Lung microvascular endothelial cell (primary cell): ENCODE measurements around the gene HLF. TPM values are rescaled to one million over a fixed set of nuclear protein-coding genes. Genes with fewer than 3 reads are reported as not detected.

Source experiments
- DNase-seq, 2 donors: peaks; one replicate each; pipeline versions ENCODE4 v3.0.0 to v3.0.0-alpha.2; 2010; ENCODE audit warnings: low read depth in 2 of 2
- total RNA-seq: library from RNA; depleted of rRNA; stranded (reverse); fragments of >200 nt; gene quantifications from 2 replicates; pipeline ENCODE4 v1.2.1, GENCODE V29; 2014

HLF gene
- total RNA-seq, 1 donor from 2014 or later, result not detected

DNA sequence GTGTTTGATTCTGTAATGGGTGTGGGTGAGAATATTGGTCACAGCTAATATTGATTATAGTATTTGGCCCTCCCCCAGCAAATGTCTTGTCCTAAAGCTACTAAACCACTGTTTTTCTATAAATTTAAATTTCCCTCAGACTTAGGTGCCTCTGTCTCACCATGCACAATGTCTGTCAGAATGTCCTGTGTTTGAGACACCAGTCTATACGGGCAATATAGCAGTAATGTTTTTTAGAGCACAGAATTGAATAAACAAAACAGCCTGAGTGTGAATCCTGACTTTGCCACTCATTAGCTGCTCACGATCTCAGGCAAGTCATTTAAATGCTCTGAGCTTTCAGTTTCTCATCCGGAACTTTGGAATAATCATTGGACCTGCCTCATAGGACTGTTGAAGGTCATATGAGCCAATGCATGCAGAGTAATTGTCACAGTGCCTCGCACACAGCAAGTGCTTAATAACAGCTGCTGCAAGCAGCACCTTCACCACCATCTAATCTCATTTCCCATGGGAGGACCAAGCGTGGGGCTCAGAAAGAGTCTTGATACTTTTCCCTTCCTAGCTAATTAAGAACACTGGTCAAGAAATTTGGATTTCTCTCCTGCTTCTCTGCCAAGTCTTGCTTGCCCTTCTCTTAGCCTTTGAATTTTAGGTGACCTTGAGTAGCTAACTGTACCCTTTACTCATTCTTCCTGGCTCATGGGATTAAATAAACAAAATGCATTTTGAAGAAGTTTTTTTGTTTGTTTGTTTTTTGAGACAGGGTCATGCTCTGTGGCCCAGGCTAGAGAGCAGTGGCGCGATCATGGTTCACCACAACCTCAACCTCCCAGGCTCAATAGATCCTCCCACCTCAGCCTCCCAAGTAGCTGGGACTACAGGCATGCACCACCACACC, 9.8 kb downstream of the HLF start:
- DNase-seq, result no peak

DNA sequence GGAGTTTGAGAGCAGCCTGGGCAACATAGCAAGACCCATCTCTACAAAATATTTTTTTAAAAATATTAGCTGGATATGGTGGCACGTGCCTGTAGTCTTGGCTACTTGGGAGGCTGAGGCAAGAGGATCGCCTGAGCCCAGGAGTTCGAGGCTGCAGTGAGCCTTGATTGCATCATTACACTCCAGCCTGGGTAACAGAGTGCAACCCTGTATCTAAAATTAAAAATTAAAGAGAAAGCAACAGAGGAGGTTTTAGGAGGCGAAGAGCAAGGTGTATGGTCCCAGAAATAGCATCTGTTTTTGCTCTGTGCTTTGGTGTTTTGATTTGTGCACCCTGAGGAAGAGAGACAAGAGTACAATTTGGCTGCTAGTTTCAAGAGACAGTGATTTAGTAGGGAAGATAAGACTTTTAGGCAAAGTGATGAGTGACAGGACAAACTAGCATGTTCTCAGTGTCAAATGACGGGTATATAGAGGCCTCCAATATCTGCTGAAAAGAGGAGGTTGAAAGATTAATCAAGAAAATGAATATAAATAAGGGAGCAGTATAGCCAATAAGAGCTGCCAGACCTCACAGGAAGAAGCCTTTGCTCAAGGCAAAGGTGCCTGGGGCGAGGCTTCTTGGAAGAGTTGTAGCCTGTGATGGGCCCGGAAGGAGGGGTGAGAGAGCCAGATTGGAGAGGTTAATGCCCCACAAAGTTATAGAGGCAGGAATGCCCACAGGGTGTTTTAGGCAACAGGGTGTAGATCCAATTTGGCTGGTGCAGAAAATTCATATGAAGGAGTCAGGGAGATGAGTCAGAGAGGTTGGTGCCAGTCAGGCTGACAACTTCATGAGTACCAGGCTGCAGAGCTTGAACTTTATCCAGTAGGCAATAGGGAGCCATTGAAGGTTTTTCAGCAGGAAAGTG, 11.4 kb downstream of the HLF start:
- DNase-seq, result no peak

DNA sequence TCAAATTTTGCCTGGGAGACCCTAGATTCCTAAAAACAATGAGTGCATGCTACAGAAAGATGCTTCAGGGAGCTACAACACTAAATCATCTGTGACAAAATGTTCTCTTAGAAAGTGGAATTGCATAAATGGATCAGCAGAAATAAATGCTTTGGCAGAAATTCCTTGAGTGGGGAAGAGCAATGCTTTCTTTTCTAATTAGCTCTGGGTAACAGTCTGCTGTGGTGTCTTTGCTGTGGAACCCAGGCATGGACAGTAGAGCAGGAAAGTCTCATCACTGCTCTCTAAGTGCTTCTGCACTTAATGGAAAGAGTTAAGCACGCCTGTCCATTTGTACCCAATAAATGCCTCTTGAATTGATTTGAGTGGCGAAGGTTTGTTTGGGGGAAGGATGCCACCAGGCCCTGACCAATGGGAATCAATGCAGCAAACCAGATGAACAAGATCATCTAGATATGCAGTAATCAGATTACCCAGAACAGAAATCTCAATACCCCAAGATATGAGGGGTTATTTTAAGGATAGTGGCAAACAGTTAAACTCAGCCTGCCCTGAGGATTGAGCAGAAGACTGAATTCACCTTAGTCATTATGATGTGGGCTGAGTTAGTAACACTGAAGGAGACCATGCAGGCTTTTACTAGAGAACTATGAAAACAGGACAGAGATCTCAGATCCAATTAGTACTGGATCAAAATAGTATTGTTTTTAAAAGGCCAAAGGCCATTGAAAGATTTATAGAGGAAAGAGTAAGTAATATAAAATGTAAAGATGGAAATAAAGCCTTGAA, 13.6 kb downstream of the HLF start:
- no peak for DNase-seq

DNA sequence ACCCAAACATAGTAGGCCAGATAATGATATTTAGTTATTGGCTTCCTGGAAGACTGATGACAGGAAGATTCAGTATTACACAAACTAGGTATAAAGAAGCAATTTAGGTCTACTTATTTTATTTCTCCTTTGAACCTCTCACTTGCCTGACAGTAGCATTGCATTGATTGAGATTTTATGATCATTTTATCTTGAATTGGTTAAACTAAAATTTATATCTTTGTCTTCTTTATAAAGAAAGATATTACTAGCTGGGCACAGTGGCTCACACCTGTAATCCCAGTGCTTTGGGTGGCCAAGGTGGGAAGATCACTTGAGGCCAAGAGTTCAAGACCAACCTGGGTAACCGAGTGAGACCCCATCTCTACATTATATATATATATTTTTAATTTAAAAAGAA, 14.4 kb downstream of the HLF start:
- DNase-seq, result no peak

DNA sequence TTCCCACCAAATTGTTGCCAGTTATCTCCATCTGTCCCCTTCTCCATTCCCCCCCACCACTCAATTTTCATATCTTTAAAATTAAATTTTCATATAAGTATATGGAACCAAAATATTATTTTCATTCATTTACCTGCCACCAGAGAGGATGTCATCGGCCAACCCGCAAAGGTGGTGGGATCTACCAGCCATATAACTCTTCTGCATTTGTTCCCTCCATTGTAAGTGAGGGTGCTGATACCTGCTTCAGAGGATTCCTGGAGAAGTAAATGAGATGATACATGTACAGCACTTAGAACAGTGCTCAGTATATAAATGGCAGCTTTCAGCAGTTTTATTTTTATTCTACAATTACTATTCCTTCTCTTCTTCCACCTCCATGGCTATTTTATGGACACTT, 15.0 kb downstream of the HLF start:
- no peak for DNase-seq

DNA sequence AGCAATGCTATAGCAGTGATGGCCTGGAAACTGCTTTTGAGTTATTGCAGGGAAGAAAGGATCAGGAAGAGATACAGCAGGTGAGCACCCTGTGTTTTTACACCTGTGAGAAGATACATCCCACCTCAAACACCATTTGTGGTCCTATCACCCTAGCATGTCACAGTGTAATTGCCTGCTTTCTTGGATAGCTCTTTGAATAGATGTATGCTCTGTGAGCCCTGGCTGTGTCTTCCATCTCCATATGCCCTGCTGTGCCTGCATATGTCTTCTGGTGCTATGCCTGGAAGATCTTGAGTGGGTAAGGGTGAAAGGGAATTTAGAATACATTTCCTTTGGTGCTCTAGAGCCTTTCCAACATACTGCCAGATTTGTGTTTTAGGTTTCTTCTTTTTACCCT, 15.5 kb downstream of the HLF start:
- DNase-seq, result no peak

DNA sequence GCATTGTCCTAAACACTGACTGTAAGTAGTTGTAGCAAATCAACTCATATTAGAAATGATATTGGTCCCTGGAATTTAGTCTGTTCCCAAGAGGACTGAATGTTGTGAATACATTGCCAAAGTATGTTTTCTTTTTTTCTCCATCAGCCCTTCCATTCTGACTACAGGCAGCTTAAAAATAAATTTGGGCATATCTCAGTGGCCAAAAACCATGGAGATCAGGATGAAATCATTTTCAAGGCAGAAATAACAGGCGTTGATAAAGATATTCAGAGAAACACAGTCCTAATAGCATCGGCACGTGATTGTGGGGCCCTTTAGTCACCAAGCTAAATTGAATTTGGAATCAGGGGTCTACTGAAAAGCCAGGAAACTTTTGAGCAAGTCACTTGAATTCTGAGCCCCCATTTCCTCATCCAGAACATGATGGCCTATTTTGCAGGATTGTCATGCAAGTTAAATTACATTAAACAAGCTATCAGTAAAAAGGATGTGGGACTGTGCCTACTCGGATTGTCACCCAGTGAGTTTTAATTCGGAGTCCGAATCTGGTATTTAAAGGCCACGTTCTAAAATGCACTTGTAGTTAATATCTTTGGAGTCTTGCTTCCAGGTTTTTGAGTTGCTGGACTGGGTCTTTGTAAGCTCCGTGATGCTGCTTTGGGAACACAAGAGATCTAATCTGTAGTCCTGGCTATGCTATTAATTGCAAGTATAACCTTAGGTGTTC, 17.1 kb downstream of the HLF start:
- no peak for DNase-seq

DNA sequence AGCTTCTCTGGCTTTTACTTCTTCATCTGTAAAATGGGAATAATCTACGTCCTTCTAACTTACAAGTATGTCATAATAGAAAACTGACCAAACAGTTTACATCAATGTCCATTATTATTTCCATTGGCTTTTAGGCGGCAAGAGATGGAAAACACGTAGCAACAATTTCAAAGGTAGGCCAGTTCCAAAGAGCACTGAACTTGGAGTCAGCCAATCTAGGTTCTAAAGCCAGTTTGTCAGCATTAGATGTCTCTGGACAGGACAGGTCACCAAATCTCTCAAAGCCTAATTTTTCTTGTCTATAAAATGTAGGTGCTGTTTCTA, 17.6 kb downstream of the HLF start:
- DNase-seq, result no peak

DNA sequence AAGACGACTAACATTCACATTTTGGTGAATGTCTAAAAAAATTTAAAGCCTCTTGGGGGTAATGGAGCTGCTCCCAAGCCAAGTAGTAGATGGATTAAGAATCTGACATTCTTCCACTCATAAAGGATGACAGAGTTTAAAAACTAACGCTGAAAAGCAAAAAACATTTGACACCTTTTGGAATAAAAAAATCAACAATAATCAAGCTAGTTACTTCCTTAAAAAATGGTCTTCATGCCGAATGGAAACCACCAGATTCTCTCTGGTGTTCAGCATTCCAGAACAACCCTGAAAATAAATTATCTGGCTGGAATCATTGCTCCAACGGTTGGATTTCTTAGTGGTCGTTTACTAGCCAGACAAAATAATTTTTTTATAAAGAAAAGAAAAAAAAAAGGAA, 18.0 kb downstream of the HLF start:
- DNase-seq, result no peak

DNA sequence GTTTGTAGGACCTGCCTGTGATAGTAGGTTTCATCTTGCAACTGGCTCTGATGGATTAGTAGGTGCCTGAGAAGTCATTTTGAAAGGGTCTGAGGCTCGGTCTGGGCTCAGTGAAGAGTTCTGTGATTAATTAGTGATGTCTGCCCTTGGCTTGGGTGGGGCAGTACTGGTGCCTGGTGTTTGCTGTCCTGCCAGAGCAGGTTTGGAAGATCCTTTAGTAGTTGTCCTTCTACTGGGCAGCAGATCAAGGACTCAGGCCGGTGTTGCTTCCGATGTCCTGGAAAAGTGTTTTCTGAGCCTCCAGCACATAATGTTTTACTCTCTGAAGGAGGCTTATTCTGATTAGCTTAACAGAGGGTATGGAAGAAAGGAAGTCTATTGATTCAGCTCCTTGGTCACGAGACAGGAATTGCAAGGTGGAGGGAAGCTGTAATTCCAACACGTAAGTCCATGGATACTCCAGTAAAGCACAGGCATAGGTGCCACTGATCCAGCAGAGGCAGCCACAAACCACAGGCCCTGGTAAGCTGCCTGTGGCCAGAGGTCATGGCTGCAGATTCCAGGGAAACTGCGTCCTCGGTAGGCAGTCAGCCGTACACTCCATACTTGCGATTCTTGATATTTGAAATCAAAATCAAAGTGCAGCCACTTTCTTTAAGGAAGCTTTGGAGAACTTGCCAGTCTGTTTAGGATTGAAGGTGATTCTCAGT, 18.7 kb downstream of the HLF start:
- DNase-seq, result no peak

DNA sequence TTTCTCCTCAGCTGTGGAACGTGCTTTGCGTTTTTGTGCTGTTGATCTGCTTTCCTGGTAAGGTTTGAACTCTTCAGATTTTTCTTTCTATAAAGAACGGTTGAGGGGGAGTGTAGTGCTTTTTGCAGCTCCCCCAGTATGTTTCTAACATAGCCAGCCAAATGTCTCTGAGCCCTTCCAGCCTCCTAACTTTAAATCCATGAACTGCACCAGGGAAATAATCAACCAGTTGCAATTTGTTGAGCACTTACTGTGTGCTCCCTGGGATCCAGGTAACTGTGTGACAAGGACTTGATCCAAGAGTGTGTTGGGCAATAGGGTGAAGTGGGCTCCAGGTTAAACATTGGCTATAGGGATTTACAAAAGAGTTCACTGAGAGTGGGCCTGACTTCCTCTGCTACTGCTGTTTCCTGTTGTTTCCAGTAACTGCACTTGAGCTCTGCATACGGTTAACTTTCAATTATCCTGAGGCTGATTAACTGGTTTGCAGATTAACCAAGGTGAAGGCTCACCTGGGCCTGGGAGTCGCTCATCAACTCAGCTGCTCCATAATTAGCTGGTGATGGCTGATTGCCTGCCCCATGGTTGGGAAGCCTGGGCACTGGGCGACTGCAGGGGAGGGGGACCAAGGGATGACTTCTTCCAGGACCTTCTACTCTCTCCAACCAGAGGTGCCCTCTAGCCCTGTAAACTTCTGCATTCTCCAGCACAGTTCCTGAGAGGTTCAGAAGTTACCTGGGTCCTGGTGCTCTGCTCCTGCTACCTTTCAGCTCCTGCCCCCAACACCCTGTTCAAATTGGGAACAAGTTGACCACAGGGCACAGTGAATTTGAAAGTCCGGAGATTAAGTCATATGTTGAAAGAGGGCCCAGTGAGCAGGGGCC, 19.5 kb downstream of the HLF start:
- DNase-seq, result no peak

DNA sequence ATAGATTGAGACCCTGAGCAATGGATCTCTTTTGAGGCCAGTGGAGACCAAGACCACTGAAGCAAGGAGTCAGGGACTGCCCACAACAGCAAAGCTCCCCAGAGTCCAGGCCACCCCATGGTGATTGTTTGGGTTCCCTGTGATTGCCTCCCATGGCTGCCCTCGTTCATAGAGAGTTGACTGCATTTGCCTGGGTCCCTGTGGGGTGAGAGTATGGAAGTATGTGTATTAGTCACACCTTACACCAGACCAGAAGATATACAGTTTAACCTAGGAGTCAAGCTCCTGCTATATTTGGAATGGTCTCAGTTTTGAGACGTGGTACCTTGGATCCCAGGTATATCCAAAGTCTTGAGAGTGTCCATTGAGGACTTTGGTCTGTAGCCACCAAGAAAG, 20.2 kb downstream of the HLF start:
- DNase-seq, result no peak

DNA sequence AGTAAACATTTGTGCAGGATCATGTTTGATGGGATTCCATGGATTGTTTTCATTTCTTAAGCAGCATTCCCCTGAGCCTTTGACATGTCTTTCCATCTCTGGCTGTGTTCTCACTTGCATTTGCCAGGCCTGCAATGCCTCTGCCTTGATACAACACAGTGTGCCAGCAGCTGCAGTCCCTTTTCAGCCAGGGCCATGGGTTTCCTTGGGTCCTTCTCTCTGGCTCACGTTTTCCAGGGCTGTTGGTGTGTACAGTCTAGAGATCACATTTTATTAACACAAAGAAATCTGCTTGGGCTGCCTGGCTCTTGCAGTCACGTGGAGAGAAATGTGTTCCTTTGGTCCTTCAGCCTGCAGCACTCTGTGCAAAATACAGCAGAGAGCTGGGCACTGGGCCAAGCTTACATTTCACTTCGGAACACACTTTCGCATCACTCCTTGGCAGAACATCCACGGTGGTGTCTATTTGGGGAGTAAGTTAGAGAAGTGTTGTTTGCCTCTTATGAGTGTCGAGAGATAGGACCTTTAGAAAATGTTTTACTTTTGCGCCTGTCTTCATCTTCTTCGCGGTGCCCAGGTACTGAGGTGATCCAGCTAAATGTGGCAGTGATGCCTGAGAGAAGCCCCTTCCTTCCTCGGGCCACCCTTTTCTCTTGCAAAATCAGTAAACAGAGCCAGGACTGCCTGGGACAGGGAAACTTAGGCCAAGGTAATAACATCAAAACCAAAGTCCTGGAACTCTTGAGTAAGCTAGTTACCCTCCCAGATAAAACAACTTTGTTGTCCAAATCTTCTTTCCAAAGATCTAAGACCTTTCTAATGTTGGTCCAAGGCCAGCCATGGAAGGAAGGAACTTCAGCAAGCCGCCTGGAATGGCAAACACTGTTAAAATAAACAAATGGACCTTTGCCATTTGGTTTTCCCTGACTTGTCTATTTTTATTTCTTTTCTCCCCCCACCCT, 20.9 kb downstream of the HLF start:
- peak; percentile 43 to 50 for DNase-seq

DNA sequence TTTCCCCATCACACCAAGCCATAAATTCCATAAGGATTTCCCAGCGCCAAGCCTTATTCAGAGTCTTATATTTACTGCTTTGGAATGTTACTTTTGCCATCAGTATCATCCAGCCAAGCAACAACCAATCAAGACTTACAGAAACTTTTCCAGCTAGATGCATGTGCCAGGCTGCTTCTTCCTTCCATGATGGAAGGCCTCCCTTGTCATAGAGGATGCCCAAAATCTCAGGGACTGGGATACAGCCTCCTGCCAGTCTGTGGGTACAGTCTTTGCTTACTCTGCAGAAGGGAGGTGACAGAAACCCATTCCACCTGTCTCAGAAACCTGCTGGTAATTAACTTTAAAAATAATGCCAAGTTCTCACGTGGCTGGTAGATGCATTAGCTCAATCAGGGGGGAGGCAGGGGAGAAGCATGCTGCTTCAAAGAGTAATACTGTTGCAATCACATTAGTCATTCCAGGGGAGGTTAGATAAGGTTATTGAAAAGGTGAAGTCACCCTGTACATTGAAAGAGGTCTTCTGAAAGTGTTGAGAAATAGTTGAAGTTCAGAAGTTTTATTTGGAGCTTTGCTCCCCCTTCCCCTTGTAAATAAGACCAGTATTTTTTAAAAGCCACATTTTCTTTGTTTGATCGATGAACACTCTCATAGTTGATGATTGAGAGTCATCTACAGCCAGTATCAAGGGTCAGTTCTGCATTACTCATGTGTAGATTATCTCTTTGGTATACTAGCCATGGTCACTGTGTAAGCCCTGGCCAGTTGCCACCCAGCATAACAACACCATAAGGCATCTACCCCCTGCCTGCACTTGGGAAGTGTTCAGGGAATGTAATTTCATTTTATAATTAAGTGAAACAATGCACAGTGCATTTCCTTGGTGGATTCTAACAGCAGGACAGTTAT, 22.2 kb downstream of the HLF start:
- no peak for DNase-seq

DNA sequence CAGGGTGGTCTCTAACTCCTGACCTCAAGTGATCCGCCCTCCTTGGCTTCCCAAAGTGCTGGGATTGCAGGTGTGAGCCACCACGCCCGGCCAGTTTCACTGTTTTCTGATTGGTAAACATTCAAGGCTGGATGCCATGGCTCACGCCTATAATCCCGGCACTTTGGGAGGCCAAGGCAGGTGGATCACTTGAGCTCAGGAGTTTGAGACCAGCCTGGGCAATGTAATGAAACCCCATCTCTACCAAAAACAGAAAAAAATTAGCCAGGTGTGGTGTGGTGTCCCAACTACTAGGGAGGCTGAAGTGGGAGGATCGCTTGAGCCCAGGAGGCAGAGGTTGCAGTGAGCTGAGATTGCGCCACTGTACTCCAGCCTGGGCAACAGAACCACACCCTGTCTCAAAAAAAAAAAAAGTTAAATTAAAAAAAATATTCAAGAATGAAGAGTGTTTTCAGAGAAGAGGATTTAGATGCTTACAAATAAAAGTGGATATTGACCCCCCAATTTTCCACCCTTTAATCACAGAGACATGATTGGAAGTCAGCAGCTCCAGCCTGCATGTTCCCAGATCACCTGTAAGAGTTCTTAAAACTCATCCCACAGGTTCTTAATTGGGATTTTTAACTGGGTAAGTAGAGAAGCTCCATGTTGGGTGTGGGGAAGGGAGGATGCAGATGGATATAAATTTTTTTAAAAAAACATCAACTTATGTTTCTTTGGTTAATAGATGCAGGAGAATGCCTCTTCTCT, 23.8 kb downstream of the HLF start:
- no peak for DNase-seq

DNA sequence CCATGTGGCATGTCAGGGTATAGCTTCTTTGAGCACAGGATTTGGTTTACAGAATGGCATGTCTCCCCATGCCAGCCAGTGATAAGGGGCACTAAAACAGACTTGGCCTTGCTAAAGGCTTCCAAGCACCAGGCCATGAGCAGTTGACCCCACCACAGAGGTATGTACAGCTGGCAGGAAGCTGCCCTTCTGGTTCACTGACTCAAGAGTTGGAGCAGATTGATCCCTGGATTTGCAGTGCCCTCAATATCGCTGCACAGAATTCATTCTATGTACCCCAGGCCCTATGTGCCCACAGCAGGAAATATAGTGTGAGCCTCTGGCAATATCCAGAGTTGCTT, 24.3 kb downstream of the HLF start:
- DNase-seq, result no peak

DNA sequence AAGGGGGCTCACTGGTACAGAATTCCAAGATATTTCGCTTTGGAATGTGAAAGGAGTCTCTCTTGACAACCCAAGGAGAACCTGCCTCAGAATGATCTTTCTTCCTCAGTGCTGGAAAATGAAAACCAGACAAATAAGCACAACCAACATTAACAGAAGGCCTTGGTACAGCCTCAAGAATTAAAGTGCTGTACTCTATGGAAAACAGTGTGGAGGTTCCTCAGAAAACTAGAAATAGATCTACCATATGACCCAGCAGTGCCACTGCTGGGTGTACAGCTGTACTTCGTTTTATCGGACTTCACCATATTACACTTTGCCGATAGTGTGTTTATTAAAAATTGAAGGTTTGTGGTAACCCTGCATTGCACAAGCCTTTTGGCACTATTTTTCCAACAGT, 25.2 kb downstream of the HLF start:
- DNase-seq, result no peak
